GM12891 (cell line): ENCODE measurements around the gene LHFPL4.
"Not testable (repeated sequence)": the region's sequence is repeated elsewhere in the genome, so short reads cannot be mapped to it uniquely, and the experiment has no call there.

Experiments used
- DNase-seq: peaks from one replicate; pipeline ENCODE4 v3.0.0; 2011; ENCODE audit warnings: low spot score; ENCODE audit not compliant: insufficient read length
- FAIRE-seq: peaks from 2 replicates; lab custom pipeline; 2011; peaks lifted over from hg19 to GRCh38; lab: Jason Lieb, UNC
- PAX5 ChIP-seq: IDR thresholded peaks from 2 replicates; pipeline ENCODE4 v1.6.1; 2011; ENCODE audit warnings: low read length, moderate library complexity, mild to moderate bottlenecking; ENCODE audit not compliant: insufficient read depth, severe bottlenecking
- POLR2A ChIP-seq: IDR thresholded peaks from 2 replicates; pipeline ENCODE4 v1.6.1; 2011; ENCODE audit warnings: low read depth, low read length, control low read depth
- POLR2AphosphoS5 ChIP-seq: IDR thresholded peaks from 2 replicates; pipeline ENCODE4 v1.6.1; 2011; ENCODE audit warnings: low read depth, low read length, control low read depth
- POU2F2 ChIP-seq: IDR thresholded peaks from 2 replicates; pipeline ENCODE4 v1.6.1; 2011; ENCODE audit warnings: low read depth, mild to moderate bottlenecking, control low read depth, low read length, moderate library complexity
- SPI1 ChIP-seq: IDR thresholded peaks from 2 replicates; pipeline ENCODE4 v1.6.1; 2011; ENCODE audit warnings: low read depth, low read length, control low read depth
- TAF1 ChIP-seq: IDR thresholded peaks from 2 replicates; pipeline ENCODE4 v1.6.1; 2011; ENCODE audit warnings: low read depth, low read length, control low read depth

The LHFPL4 gene

DNA sequence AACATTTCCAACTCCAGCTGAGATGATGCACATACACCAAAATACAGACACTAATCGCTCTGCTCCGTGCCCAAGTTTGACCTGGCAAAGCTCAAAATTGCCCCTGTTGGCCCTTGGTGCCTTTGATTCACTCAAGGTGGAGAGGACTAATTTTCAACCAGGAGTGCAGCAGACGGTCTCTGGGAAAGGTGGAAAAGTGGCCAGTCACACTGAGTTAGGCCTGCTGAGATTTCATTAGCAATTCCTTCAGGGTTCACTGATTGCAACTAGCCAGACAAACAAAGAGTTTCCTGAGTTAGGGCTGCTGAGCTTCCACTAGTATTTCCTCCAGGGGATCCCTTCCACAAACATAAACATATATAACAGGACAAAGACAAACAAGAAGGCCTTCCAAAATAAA lies 28.7 kb upstream of the LHFPL4 start:
- FAIRE-seq (no peak), DNase-seq (no peak)
- TF ChIP-seq POLR2A, result no peak
- no peak for TF ChIP-seq TAF1
- TF ChIP-seq PAX5, result no peak
- TF ChIP-seq SPI1, result no peak
- TF ChIP-seq POU2F2, result no peak
- TF ChIP-seq POLR2AphosphoS5, result no peak

DNA sequence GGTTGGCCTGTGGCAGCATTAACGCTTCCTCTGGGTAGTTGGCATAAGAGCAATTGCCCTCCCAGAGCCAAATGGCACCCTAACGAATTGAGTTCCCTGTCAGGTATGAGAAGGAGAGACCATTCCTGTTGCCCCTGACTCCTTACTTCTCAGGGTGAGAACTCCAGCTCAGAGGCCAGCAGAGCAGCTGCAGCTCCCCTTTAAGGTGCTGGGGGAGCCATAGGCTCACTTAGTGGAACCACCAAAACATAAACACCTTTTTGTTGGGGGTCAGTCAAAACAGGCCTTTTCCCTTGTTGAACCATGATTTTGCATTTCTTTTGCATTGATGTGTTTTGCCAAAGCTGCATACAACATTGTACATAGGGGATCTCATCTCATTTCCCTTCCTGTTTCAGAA lies 28.1 kb upstream of the LHFPL4 start:
- TF ChIP-seq TAF1 (no peak), POLR2A (no peak), POU2F2 (no peak), PAX5 (no peak), POLR2AphosphoS5 (no peak), SPI1 (no peak)
- no peak for FAIRE-seq
- DNase-seq, result no peak

DNA sequence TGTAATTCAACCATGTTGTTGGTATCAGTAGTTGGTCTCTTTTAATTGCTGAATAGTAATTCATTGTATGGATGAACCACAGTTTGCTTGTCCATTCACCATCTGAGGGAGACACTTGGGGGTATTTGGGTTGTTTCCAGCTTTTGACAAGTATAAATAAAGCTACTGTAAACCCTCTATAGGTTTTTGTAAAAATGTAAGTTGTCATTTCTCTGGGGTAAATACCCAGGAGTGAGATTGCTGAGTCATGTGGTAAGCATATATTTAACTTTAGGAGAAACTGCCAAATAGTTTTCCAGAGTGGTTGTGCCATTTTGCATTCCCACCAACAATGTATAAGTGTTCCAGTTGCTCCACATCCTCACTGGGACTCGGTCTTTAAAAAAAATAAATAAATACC lies 15.4 kb upstream of the LHFPL4 start:
- DNase-seq, result no peak
- no peak for TF ChIP-seq POU2F2
- TF ChIP-seq POLR2AphosphoS5, result no peak
- TF ChIP-seq PAX5, result no peak
- TF ChIP-seq SPI1, result no peak
- TF ChIP-seq TAF1, result no peak
- no peak for TF ChIP-seq POLR2A
- FAIRE-seq, result no peak

DNA sequence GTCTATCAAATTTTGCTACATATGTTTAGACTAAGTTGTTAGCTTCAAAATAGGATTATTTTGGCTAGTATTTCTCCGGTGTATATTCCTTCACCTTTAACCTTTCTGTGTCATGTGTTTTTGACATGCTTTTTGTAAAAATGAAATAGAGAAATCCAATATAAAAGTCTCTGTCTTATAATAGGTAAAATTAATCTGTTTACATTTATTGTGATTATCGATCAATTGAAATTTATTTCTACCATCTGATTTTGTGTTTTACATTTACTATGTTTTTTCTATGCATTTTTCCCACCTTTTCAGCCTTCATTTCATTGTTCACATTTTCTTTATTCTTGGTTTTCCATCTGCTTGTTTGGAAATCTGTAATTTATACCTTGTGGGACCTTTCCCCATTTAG lies 11.7 kb upstream of the LHFPL4 start:
- TF ChIP-seq POU2F2 (no peak), SPI1 (no peak), POLR2A (no peak), PAX5 (no peak)
- FAIRE-seq, result no peak
- no peak for DNase-seq

DNA sequence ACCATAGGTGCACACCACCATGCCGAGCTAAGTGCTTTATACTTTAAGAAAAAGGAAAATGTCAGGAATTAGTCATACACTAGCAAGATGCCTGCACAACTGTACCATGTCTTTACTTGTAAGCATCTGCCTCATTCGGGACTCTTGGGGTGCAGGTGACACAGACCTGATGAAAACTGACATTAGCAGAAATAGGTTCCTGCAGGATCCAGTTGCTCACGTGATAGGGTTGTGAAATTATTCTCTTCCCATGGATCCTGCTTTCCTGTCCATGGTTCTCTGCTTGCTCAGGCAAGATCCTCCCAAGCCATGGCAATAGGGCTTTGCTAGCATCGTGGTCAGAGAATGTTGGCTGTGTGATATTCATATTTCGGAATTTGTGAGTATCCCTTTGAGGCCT lies 10.2 kb upstream of the LHFPL4 start:
- no peak for DNase-seq
- TF ChIP-seq POU2F2 (no peak), PAX5 (no peak), POLR2A (no peak), SPI1 (no peak), POLR2AphosphoS5 (no peak), TAF1 (no peak)
- no peak for FAIRE-seq

DNA sequence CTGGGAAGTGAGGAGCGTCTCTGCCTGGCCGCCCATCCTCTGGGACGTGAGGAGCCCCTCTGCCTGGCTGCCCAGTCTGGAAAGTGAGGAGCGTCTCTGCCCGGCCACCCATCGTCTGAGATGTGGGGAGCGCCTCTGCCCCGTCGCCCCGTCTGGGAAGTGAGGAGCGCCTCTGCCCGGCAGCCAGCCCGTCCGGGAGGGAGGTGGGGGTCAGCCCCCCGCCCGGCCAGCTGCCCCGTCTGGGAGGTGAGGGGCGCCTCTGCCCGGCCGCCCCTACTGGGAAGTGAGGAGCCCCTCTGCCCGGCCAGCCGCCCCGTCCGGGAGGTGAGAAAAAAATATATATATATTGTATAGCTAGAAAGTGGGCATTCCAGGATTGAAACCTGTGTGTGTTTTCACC lies 6.4 kb upstream of the LHFPL4 start:
- FAIRE-seq, DNase-seq: not testable (repeated sequence)

DNA sequence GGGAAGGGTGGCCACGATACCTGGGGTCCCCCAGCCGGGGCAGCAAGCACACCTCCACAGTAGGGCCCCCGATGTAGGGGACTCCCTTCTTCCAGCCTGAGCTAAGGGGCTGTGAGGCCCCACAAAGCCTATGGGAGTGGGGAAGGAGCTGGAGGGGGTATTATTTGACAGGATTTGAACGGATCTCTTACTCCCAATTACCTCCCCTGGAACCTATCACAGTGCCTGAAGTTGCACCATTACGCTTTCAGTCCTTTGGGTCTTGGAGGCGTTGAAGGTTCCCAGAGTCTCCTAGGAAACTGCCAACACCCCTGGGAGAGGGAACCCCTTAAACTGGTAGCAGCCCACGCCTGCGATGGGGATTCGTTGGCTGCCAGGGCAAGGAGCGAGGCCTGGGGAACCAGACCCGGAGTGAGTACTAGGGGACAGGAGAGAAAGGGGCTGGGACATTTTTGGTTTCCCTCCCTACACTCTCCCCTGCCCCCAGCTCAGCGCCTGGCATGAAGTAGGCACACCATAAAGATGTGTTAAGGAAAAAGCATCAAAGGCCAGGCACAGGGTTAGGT lies 409 bp upstream of the LHFPL4 start:
- no peak for FAIRE-seq
- DNase-seq, result no peak
- TF ChIP-seq POLR2AphosphoS5 (no peak), SPI1 (no peak), TAF1 (no peak), POLR2A (no peak), PAX5 (no peak), POU2F2 (no peak)

DNA sequence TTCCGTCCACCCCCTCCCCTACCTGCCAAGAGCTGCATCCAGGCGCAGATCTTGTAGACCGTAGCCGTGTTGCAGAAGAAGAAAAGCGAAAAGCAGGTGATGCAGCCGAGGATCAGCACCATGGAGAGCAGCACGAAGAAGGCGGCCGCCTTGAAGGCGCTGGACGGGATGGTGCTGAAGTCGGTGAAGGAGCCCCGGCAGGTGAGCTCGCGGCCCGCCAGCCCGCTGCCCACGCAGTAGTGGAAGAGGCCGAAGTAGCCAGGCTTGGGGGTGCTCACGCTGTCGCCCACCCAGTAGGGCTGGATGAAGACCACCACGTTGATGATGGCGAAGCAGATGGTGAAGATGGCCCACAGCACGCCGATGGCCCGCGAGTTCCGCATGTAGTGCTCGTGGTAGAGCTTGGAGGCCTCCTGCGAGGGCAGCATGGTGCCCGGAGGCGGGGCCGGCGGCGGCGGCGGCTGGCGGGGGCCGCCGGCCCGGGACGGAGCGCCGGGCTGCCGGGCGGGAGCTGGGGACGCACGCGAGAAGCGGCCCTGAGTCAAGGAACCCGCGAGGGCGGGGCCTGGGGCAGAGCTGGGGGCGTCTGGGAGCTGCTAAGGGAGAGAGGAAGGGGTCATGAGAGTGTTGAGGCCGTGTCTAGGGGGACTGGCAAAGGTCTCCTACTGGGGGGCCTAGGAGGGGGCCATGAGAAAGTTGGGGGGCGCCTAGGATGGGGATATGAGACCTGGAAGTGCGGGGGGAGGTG lies 1.2 kb downstream of the LHFPL4 start:
- no peak for FAIRE-seq
- DNase-seq, result no peak
- no peak for TF ChIP-seq POLR2AphosphoS5

DNA sequence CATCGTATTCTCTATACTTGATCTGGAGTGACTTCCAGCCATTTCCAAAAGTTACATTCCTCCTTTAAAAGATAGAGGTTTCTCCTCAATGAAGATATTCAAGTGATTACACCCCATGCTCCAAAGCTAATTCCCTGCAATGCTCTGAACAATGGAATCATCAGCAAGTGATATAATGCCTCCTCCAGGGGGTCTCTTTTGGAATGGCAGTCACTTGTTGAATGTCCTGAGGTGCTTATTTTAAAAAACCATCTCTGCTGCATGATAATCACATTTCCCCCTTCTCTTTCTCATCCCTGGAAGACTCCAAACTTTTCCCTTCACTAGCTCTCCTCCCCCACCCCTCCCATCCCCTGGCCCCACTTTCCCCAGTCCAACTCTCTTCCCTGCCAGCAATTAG lies 2.6 kb downstream of the LHFPL4 start:
- FAIRE-seq, result no peak
- TF ChIP-seq TAF1 (no peak), PAX5 (no peak), POLR2AphosphoS5 (no peak), POU2F2 (no peak), SPI1 (no peak), POLR2A (no peak)
- no peak for DNase-seq

DNA sequence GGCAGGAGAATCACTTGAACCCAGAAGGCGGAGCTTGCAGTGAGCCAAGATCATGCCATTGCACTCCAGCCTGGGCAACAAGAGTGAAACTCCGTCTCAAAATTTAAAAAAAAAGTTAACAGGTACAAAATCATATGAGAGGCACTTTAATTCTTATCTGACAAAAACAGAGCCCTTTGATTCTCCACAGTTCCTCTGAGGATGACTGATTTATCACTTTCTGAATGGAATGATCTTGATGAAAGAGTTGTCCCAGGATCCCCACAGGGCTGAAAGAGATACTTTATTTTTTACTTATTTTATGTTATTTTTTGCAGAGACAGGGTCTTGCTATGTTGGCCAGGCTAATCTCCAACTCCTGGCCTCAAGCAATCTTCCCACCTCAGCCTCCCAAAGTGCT lies 4.0 kb downstream of the LHFPL4 start:
- FAIRE-seq (no peak), DNase-seq (no peak)
- TF ChIP-seq POU2F2 (no peak), POLR2AphosphoS5 (no peak), TAF1 (no peak), POLR2A (no peak), SPI1 (no peak), PAX5 (no peak)

DNA sequence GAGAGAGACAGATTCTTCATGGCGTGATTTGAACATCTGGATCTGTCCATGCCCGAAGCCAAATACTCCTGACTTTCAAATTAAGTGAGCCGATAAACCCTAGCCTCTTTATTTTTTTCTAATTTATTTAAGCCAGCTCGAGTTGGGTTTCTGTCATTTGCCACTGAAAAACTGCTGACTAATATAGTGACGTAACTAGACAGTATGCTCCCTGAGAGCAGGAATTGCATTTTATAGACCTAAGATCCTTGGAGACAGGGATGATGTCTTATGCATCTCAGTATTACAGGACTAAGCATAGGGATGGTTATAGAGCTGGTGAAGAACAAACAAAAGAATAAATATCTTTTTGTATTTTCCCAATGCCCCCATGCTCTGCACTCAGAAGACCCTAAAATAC lies 4.6 kb downstream of the LHFPL4 start:
- FAIRE-seq, result no peak
- TF ChIP-seq POLR2AphosphoS5, result no peak
- no peak for DNase-seq
